GM19099 (cell line): ENCODE measurements around the gene CTXN2.
A peak's percentile ranks its signal among the peaks of the same experiment; 100 is the strongest.

ENCODE experiments used
- POLR2A ChIP-seq: IDR thresholded peaks from 3 replicates; pipeline ENCODE4 v1.6.1; 2011; ENCODE audit warnings: low read depth; ENCODE audit not compliant: insufficient read length; ENCODE audit errors: extremely low read depth

Gene CTXN2

DNA sequence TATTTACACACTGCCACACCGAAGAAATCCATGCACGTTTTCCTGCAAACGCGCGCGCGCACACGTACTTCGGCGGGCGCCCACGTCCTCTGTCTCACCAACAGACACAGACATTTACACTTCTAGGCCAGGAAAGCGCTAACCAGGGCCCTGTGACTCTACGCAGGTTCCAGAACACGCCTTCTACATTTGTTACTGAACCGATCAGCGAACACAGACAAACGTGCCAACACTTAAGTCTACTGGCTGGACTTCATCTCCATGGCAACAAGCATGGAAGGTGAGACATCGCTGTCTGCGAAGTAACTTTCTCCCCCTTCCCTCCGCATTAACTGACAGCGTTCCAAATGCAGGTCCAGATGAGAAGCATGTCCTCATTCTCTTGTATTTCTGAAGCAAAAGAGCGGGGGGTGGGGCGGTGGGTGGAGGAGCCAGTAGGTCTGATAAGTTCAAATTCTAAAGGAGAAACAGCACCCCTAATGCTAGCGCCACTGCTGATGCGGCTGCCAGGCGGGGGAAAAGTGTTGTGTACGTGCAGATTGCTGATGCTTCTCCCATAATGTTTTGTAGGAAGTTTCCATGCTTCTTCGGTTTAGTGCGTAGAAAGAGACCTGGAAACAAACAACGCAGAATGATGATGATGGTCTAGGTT, at the start of gene CTXN2:
Gene CTXN2, plus strand, starts transcription at position 92 of the 652 bp plus-strand sequence. CDS start 9,636 bp downstream, outside the sequence.
- no peak for TF ChIP-seq POLR2A

DNA sequence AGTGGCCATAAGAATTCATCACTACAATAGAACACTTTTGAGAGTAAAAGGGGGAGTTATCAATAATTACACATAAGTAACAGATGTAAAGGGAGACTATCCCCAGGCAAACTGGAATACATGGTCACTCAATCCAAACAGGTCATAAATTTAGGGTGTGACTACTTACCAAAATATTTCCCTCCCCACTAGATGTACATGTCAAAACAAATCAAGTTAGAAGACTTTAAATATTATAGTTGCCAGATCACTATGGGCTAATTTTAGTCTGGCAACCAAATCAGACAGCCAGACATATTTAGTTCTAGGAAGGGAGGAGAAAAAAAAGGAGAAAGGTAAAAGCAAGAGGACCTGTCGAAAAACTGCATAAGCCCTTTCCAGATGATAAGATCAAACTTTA, 47.6 kb upstream of the CTXN2 start:
- TF ChIP-seq POLR2A: no peak

DNA sequence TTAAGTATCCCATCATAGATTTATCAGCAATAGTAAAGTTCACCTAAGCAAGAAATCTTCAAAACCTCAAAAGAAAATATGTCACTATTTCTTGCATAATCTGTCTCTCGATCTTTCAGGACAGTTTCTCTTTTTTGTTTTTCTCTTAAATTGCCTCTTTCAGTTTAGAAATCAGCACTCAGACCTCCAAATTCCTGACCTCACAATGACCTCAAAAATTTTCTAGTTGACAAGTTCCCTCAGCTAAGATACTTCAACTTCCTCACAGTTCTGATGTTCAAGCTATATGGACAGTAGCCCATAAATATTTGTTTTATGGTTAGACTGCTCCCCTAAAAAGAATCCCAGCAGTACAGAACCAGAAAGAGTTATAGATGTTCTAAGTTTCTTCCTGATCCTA, 46.6 kb upstream of the CTXN2 start:
- no peak for TF ChIP-seq POLR2A

DNA sequence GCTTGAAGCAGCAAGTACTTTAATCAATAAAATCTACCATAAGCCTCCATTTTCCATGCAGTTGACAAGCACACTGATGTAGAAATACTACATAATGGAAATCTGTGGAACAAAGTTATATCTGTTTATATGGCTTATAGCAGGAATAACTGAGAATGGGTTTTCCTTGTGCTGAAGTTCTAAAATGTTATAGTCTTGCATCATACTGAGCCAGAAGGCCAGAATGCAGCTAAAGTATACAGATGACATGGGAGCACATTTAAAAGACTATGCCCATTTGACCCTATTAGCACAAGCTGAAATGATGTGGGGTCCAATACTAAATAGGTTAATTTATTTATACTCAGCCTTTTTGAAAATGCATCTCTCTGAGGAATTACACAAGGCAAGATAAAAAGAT, 45.5 kb upstream of the CTXN2 start:
- TF ChIP-seq POLR2A: no peak

DNA sequence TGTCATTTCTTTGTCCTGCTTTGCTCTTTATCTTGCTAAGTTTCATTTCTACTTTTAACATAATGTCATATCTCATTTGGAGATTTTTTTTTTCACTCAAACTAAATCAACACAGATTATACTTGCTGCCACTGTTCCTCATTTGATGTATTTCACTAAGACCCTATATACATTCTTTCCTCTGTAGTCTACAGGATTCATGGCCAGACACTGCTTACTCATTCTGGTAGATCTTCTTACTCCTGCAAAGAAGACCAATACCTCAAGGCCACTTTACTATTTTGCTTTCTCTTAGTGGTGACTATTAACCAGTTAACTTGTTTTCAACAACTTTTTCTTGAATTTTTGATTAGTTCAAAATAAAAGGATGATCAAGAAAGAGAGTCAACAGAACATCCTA, 44.1 kb upstream of the CTXN2 start:
- TF ChIP-seq POLR2A: no peak

DNA sequence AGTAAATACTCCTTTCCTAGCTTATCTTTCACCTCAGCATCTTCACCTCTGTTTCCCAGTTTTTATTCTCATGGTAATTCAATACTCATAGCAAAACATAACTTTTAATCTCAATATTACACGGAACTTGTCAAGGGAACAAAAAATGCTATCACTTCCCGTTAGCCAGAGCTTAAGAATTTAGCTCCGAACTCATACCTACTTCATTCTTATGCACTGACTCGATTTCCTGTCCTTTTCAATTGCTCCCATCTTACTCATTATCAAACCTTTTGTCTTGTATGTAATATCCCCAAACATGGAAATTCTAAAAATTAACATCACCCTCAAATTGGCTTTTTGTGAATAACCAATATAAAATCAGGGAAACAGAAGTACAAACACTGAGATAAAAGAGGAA, 41.6 kb upstream of the CTXN2 start:
- TF ChIP-seq POLR2A: no peak

DNA sequence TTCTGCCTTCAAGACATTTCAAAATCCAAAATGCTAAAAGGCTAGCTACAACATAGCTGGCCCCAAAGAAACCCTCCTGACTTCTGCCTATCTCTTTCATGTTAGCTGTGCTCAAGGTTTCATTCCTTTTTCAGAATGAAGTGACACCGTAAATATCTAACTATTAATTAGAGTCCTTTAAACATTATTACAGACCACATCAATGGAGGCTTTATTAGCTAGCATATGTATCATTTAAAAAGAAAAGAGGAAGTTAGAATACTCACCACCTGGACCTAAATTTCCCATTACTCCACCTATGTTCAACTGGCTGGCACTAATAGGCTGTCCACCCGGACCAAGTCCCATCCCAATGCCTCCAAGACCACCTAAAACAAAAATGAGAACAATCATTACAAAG, 37.9 kb upstream of the CTXN2 start:
- TF ChIP-seq POLR2A: no peak

DNA sequence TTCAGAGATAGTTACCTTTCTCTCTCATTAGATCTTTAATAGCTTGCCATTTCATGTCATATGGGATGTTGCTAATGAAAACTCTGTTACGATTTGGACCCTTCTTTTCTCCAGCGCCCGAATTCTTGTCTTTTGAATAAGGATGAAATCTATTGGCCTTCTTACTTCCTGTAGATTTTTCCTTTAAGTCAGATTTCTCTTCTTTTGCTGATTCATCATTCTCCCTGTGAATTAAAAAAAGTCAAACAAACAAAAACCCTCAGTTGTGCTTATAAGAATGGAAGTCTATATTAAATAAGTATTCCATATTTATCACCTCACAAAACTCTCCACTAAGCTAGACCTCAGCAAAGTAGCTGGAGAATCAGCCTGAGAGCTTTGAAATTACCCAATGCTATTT, 22.8 kb upstream of the CTXN2 start:
- no peak for TF ChIP-seq POLR2A

DNA sequence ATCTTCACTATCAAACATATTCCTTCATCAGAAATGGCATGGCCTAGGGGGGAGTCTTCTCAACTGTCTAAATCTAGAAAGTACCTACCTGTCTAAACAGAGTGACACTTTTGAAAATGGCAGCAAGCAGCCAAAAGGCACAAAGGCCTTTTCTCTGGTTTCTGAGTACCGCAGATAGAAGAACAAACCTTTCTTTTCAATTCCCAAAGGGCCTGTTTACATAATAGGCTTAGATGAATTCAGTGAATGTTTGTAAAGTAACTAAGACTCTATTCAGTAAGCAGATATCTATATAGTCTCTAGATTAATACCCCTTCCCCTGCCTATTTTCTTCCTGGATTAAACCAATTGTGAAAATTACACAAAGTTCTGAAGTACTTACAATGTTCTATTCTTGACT, 20.5 kb upstream of the CTXN2 start:
- no peak for TF ChIP-seq POLR2A

DNA sequence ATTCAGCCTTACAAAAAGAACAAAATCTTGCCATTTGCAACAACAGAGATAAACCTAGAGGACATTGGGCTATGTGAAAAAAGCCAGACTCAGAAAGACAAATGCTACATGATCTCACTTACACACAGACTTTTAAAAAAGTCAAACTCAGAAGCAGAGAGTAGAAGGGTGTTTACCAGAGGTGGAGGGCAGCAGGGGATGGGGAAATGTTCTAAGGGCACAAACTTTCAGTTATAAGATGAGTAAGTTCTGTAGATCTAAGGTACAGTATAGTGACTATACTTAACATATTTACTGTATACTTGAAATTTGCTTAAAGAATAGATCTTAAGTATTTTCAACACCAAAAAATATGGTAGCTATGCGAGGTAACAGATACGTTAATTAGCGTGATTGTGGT, 16.3 kb upstream of the CTXN2 start:
- no peak for TF ChIP-seq POLR2A

DNA sequence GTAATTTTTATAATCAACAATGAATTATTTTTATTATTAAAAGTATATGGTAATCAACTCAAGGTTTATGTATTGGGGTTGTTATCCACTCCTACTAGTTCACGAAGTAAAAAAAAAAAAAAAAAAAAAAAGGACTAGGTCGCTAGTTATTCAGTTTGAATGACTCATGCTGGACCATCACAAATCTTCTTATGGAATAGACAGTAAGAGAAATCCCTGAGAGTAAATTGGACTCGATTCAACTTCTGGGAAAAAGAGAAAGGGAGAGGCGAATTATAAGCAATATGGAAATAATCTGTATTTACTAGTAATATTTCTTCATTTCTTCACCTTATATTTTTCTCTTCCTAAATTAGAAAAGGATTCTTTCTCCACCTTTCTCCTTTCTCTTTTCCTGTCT, 15.4 kb upstream of the CTXN2 start:
- no peak for TF ChIP-seq POLR2A

DNA sequence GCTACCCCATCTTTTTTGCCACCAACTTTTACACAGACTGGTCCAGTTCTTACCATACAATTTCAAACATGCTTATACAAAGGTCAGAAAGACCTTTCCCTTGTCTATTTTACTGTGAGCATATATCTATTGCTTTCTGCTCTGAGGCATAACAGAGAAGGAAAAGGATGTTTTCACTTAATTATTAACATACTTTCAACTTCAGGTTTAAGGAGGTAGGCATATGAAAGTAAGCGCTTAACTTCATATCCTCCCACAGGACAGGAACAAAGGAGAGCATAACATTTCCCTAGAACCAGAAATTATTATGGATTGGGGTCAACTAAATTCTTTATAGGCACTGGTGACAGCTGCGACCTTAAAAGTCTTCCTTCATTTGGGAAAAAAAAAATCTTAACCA, 14.5 kb upstream of the CTXN2 start:
- no peak for TF ChIP-seq POLR2A

DNA sequence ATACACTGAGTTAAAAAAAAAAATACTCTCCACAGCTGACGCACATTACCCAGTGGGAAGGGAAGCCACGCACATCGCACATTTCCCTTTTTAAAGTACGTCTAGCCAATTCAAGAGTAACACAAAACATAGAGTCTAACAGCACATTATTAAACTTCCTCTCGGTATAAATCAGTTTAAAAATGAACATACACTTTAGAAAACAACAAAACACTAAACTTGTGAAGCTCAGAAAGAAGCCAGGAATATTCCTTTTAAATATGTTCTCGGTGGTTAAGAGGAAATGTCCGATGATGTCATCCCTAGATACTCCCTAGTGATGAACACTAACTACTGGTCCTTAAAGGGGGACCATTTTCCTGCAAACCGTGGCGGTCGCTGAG, 14.1 kb upstream of the CTXN2 start:
- TF ChIP-seq POLR2A: no peak

DNA sequence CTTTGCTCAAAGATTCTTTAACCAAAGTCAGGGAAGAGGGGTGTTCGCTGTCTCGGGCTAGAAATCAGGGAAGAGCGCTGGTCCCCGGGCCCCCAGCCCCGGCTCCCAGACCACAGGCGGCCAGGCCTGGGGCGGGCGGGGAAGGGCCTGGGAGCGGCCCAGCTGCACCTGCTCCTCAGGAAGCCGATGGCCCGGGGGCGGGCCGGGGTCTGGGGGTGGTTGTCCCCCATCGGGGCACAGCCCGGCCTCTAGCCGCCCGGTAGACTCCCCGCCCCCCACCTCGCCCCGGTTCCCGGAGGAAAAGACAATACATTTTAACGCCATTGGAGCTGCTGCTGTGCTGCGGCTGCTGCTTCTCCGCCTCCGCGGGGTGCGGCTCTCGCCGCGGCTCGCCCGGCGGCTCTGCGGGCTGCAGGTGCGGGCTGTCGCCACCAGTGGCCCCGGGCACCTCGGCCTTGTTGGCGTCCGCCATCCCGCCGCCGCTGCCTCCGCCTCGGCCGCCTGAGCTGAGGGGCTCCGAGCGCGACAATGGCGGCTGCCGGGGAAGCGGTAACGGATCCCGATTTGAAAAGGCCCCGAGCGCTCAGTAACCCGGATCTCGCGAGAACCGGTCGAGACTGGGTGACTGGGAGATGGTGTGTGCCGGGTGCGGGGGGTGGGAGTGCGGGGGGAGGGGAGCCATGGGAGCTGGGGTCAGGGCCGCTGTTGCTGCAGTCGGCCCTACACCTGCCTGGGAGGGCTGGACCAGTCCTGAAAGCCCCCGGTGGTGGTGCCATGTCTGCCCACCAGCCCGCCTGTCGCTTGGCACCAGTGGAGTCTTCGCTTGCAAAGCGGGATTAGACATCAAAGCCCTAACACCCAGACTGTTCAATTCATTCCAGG, 13.5 kb upstream of the CTXN2 start, which contains the start of gene MYEF2:
Gene MYEF2, minus strand, starts transcription at position 530 of the 882 bp plus-strand sequence. Its CDS starts 58 bp downstream, at position 472.
- peak; percentile 68 for TF ChIP-seq POLR2A

DNA sequence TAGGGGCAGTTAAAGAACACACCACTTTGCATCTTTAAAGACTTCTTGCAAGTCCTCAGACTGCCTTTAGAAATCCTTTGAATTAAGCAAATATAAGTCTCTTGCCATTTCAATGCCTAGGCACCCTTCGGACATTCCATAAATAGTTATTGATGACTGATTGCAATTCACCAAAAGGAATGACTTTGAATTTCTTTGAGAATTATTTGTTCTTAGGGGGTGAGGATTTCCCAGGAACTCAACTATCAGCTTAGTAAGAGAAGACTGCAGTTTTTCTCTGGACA, 12.9 kb upstream of the CTXN2 start:
- no peak for TF ChIP-seq POLR2A

DNA sequence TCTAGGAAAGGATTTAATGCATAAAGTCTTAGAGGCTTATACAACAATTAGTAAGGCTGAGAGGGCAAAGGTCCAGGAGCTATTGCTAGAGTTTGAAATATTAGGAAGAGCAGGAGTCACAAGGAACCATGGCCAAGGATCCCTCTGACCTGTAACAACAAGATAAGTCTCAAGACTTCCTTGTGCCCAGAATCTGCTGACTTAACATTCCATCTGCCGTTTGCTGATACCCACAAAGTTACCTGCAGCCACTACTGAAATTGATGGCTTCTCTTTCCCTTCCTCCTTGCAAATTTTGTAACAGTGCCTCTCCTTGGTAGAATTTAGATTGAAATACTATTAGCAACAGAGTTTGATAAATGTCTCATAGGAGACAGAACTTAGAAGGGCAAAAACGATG, 8.7 kb upstream of the CTXN2 start:
- TF ChIP-seq POLR2A: no peak
